Neural cell (in vitro differentiated cells): ENCODE measurements around the gene SETBP1. TPM values are rescaled to one million over a fixed set of nuclear protein-coding genes. Genes with fewer than 3 reads are reported as not detected.
A peak's percentile ranks its signal among the peaks of the same experiment; 100 is the strongest.

Experiments used
- H2AFZ ChIP-seq: fragments of 200-600, 300-800 bp; sonication (generic), shearing (Covaris generic); 2 replicates; pipeline ENCODE4 v1.6.0; 2014; ENCODE audit warnings: low read depth, mild to moderate bottlenecking, antibody characterized with exemption, low read length, moderate library complexity
- H3F3A ChIP-seq: fragments of 200-600 bp; shearing (Covaris generic); 2 replicates; pipeline ENCODE4 v1.6.1; 2016; ENCODE audit warnings: mild to moderate bottlenecking, moderate library complexity, mixed read lengths, antibody characterized with exemption, low read length; ENCODE audit not compliant: insufficient read depth, poor library complexity, severe bottlenecking
- H3K27ac ChIP-seq: fragments of 200-600, 300-800 bp; sonication (generic), shearing (Covaris generic); 2 replicates; pipeline ENCODE4 v1.5.1; 2014; ENCODE audit warnings: mild to moderate bottlenecking, low read length, moderate library complexity
- H3K27me3 ChIP-seq: fragments of 300-800, 200-600 bp; sonication (generic), shearing (Covaris generic); 2 replicates; pipeline ENCODE4 v1.6.0; 2014; ENCODE audit warnings: mild to moderate bottlenecking, low read depth, low read length, moderate library complexity; ENCODE audit not compliant: insufficient read depth
- H3K36me3 ChIP-seq: fragments of 300-800, 200-600 bp; sonication (generic), shearing (Covaris generic); 2 replicates; pipeline ENCODE4 v1.5.1; 2014; ENCODE audit warnings: mild to moderate bottlenecking, antibody characterized with exemption, low read length, moderate library complexity; ENCODE audit not compliant: insufficient read depth
- H3K4me2 ChIP-seq: fragments of 300-800, 200-600 bp; sonication (generic), shearing (Covaris generic); 2 replicates; pipeline ENCODE4 v1.6.0; 2014; ENCODE audit warnings: mild to moderate bottlenecking, low read length
- H3K4me3 ChIP-seq: fragments of 300-800, 200-600 bp; sonication (generic), shearing (Covaris generic); 2 replicates; pipeline ENCODE4 v1.5.1; 2014; ENCODE audit warnings: mild to moderate bottlenecking, low read length, moderate library complexity
- H3K79me2 ChIP-seq: fragments of 200-600 bp; shearing (Covaris generic); replicated peaks from 2 replicates; pipeline ENCODE4 v1.6.0; 2014; ENCODE audit warnings: mild to moderate bottlenecking, low read length, moderate library complexity; ENCODE audit not compliant: insufficient read depth
- H3K9ac ChIP-seq: fragments of 300-800, 200-600 bp; sonication (generic), shearing (Covaris generic); 2 replicates; pipeline ENCODE4 v1.6.1; 2016; ENCODE audit warnings: mild to moderate bottlenecking, low read length, mixed read lengths
- H3K9me2 ChIP-seq: fragments of 200-600 bp; shearing (Covaris generic); 2 replicates; pipeline ENCODE4 v1.6.1; 2016; ENCODE audit warnings: mild to moderate bottlenecking, low read length, mixed read lengths; ENCODE audit not compliant: insufficient read depth
- H3K9me3 ChIP-seq: fragments of 200-600, 300-800 bp; sonication (generic), shearing (Covaris generic); 2 replicates; pipeline ENCODE4 v1.6.1; 2016; ENCODE audit warnings: mild to moderate bottlenecking, mixed run types, low read length, moderate library complexity, mixed read lengths
- H4K20me1 ChIP-seq: fragments of 200-600 bp; shearing (Covaris generic); 2 replicates; pipeline ENCODE4 v1.6.1; 2016; ENCODE audit warnings: mild to moderate bottlenecking, mixed run types; ENCODE audit not compliant: insufficient read depth
- CTCF ChIP-seq: fragments of 450-650 bp; IDR thresholded peaks from 2 replicates; pipeline ENCODE4 v1.5.1; 2014; ENCODE audit warnings: antibody characterized with exemption, mild to moderate bottlenecking, moderate library complexity; ENCODE audit not compliant: poor library complexity, severe bottlenecking
- EP300 ChIP-seq: fragments of 450-650 bp; conservative IDR thresholded peaks from 2 replicates; pipeline ENCODE4 v1.6.1; 2014; ENCODE audit warnings: antibody characterized with exemption, mild to moderate bottlenecking, moderate library complexity; ENCODE audit not compliant: poor library complexity, severe bottlenecking
- MXI1 ChIP-seq: fragments of 450-650 bp; conservative IDR thresholded peaks from 2 replicates; pipeline ENCODE4 v1.6.1; 2014; ENCODE audit warnings: antibody characterized with exemption, mild to moderate bottlenecking; ENCODE audit not compliant: poor library complexity, severe bottlenecking
- POLR2AphosphoS5 ChIP-seq: IDR thresholded peaks from 2 replicates; pipeline ENCODE4 v1.6.1; 2012
- RAD21 ChIP-seq: fragments of 450-650 bp; conservative IDR thresholded peaks from 2 replicates; pipeline ENCODE4 v1.6.1; 2014; ENCODE audit warnings: antibody characterized with exemption, mild to moderate bottlenecking, moderate library complexity
- SMC3 ChIP-seq: fragments of 450-650 bp; conservative IDR thresholded peaks from 2 replicates; pipeline ENCODE4 v1.6.1; 2014; ENCODE audit warnings: antibody characterized with exemption, mild to moderate bottlenecking, moderate library complexity; ENCODE audit not compliant: poor library complexity
- TAF1 ChIP-seq: IDR thresholded peaks from 2 replicates; pipeline ENCODE4 v1.6.1; 2012; ENCODE audit warnings: low read depth
- polyA plus RNA-seq: library from polyadenylated mRNA; depleted of rRNA; stranded (reverse); fragments of >200 nt; gene quantifications from 2 replicates; pipeline ENCODE4 v1.2.3, GENCODE V29; 2014
- TF ChIP-seq, protein P1 (sequence below): IDR thresholded peaks from 2 replicates; pipeline ENCODE4 v1.6.1; 2012; ENCODE audit warnings: borderline replicate concordance

Gene SETBP1
- polyA plus RNA-seq, 1 donor from 2014 or later, result 13.7 TPM

GRCh38 chr18:44841221-44841620, 160.5 kb downstream of the SETBP1 start:
- Histone ChIP-seq H3K27me3 (no peaks in the 10 kb centered on the region), H3F3A (no peaks in the 10 kb centered on the region), H3K36me3 (no peaks in the 10 kb centered on the region), H3K9me3 (no peaks in the 10 kb centered on the region), H3K9ac (no peak overlapping the region), H3K9me2 (no peaks in the 10 kb centered on the region), H3K79me2 (peaks cover 49% of the 10 kb centered on the region), H2AFZ (no peak overlapping the region), H4K20me1 (no peaks in the 10 kb centered on the region), H3K27ac (peak overlapping the region; percentile 46), H3K4me2 (no peak overlapping the region), H3K4me3 (peak overlapping the region; percentile 36)
- TF ChIP-seq EP300, result no peak
- TF ChIP-seq RAD21, result no peak
- TF ChIP-seq TAF1, result no peak
- no peak for TF ChIP-seq CTCF
- TF ChIP-seq SMC3, result no peak
- no peak for TF ChIP-seq MXI1
- TF ChIP-seq, protein P1, sequence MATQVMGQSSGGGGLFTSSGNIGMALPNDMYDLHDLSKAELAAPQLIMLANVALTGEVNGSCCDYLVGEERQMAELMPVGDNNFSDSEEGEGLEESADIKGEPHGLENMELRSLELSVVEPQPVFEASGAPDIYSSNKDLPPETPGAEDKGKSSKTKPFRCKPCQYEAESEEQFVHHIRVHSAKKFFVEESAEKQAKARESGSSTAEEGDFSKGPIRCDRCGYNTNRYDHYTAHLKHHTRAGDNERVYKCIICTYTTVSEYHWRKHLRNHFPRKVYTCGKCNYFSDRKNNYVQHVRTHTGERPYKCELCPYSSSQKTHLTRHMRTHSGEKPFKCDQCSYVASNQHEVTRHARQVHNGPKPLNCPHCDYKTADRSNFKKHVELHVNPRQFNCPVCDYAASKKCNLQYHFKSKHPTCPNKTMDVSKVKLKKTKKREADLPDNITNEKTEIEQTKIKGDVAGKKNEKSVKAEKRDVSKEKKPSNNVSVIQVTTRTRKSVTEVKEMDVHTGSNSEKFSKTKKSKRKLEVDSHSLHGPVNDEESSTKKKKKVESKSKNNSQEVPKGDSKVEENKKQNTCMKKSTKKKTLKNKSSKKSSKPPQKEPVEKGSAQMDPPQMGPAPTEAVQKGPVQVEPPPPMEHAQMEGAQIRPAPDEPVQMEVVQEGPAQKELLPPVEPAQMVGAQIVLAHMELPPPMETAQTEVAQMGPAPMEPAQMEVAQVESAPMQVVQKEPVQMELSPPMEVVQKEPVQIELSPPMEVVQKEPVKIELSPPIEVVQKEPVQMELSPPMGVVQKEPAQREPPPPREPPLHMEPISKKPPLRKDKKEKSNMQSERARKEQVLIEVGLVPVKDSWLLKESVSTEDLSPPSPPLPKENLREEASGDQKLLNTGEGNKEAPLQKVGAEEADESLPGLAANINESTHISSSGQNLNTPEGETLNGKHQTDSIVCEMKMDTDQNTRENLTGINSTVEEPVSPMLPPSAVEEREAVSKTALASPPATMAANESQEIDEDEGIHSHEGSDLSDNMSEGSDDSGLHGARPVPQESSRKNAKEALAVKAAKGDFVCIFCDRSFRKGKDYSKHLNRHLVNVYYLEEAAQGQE, result no peak
- no peak for TF ChIP-seq POLR2AphosphoS5

- H3K27ac ChIP-seq, result peak overlapping the region; percentile 46
- H3K9ac ChIP-seq, result no peak overlapping the region
- H3K27me3 ChIP-seq, result no peaks in the 10 kb centered on the region
- H3K79me2 ChIP-seq, result peaks cover 52% of the 10 kb centered on the region
- no peaks in the 10 kb centered on the region for H3K9me2 ChIP-seq
- no peak overlapping the region for H3K4me2 ChIP-seq
- H3F3A ChIP-seq, result no peaks in the 10 kb centered on the region
- H3K9me3 ChIP-seq, result no peaks in the 10 kb centered on the region
- H3K4me3 ChIP-seq, result peak overlapping the region; percentile 36
- H3K36me3 ChIP-seq, result no peaks in the 10 kb centered on the region
- H4K20me1 ChIP-seq, result no peaks in the 10 kb centered on the region
- TF ChIP-seq RAD21 (peak; percentile 12), MXI1 (no peak), EP300 (peak; percentile 59), SMC3 (no peak), POLR2AphosphoS5 (peak; percentile 57), CTCF (no peak)
- TF ChIP-seq, protein P1, result peak; percentile 19
- H2AFZ ChIP-seq, result no peak overlapping the region
Measured at GRCh38 chr18:44841752-44842587, 161.3 kb downstream of the SETBP1 start.
